GM21619 (cell line): ENCODE measurements around the gene TUBD1.

Experiments
- ATAC-seq: cut with Tn5 transposase; IDR thresholded peaks from one replicate; pipeline ENCODE4 v1.9.1; 2021; ENCODE audit not compliant: unreplicated experiment

The TUBD1 gene

GRCh38 chr17:59827721-59828477 is 64.8 kb downstream of the TUBD1 start:
- ATAC-seq, result no peak

- no peak for ATAC-seq
Measured at GRCh38 chr17:59826706-59827453, 65.9 kb downstream of the TUBD1 start.

GRCh38 chr17:59825533-59826322 is 67.0 kb downstream of the TUBD1 start:
- no peak for ATAC-seq

GRCh38 chr17:59815965-59816364 is 76.8 kb downstream of the TUBD1 start:
- ATAC-seq, result no peak

GRCh38 chr17:59814685-59815084 is 78.1 kb downstream of the TUBD1 start:
- ATAC-seq, result no peak

- ATAC-seq, result no peak
Measured at GRCh38 chr17:59814276-59814675, 78.5 kb downstream of the TUBD1 start.

GRCh38 chr17:59812139-59812538 is 80.6 kb downstream of the TUBD1 start:
- no peak for ATAC-seq

GRCh38 chr17:59811209-59811608 is 81.5 kb downstream of the TUBD1 start:
- ATAC-seq, result no peak

GRCh38 chr17:59810894-59811153 is 81.9 kb downstream of the TUBD1 start:
- no peak for ATAC-seq
